Hematopoietic multipotent progenitor cell treated with erythropoietin and hydrocortisone succinate and interleukin-3 and kit ligand, for 6 days (in vitro differentiated cells): ENCODE data around the gene FANCC.

Source experiments
- DNase-seq: peaks from one replicate; pipeline ENCODE4 v3.0.0-alpha.2; 2015

Gene FANCC

DNA sequence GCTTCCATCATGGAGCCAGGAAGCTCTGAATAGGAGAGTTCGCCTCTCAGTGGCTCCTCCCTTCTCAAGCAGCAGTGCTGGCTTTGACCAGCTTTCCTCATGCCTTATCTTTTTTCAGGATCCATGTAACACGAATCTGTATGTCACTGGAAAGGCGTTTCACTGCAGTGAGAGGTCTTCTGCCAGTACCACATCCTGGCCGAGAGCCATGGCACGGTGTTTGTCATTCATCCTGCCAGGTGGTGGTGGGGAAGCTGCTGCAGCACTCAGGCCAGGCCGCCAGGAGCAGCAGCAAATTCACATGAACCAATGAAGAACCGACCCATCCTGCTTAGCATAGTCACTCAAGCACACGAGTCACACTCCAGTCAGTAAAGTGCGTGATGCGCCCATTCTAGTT is 179.0 kb downstream of the FANCC start:
- DNase-seq, result no peak

DNA sequence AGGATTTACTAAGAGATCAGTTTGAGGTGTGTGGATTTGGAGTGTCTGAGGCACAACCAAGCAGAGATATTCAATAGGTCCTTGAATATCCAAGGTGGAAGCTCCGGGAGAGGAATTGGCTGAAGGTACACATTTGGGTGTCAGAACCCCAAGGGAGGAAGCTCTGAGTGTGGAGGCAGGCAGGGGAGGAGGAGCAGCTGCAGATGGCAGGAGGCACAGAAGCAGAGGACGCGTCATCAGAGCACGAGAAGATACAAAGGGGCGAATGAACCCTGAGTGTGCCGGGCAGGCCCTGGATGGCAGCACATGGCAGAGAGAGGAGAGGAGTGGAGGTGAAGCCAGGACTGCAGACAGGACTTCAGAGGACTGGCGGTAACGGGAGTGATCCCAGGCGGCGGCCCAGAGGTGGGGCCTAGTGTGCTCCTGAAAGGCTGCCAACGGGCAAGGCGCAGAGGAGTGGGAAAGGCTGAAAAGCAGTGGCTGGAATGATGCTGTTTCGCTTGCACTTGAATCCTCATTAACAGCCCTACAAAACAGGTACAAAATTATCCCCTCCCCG is 179.8 kb downstream of the FANCC start:
- DNase-seq, result no peak

DNA sequence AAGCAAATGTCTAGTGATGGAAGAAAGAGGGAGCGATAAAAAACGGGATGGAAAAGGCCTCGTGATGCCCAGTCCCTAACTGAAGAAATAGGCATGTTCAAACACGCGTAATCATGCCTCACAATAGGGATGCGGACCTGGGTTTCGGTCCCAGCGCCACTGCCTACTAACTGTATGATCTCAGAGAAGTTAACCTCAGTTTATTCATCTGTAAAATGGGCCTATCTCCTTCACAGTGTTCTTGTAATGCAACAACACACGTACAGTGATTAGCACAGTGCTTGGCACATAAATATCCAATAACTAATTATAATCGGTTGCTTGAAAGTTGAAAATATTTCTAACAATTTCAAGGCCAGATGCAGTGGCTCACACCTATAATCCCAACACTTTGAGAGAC is 181.8 kb downstream of the FANCC start:
- DNase-seq, result no peak

DNA sequence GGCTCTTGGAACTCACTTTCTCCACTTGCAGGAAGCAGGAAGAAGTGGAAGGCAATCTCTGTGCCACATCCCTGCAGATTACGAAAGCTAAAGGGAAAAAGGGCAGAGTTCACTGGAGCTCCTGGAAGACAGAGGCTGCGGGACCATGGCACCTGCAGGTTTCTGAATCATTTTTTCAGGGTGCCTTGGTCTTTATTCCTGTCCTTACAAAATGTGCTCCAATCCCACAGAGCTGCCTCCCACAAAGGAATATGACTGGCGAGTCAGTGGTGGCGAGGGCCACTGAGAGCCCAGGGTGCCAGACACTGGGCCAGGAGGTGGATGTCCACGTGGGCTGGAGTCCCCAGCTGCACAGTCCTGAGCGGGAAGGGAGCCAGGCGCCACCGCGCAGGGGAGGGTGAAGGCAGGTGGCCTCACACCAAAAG is 183.0 kb downstream of the FANCC start:
- DNase-seq, result no peak

DNA sequence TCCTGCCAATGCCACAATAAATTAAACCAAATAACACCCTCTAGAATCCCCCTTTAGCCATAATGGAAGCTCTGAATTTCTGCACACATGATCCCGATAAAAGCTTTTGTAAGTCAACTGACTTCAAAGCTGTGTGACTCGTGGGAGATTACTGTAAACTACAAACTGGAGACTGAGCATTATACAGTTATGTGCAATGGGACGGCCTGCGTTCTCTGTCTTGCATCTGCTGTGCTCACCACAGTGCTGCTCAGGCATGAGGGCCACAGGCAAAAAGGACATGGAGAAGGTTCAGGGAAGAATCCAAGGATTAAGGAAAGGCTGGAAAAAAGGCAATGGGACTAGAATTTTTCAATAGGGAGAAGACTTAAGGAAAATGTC is 184.2 kb downstream of the FANCC start:
- DNase-seq, result no peak

DNA sequence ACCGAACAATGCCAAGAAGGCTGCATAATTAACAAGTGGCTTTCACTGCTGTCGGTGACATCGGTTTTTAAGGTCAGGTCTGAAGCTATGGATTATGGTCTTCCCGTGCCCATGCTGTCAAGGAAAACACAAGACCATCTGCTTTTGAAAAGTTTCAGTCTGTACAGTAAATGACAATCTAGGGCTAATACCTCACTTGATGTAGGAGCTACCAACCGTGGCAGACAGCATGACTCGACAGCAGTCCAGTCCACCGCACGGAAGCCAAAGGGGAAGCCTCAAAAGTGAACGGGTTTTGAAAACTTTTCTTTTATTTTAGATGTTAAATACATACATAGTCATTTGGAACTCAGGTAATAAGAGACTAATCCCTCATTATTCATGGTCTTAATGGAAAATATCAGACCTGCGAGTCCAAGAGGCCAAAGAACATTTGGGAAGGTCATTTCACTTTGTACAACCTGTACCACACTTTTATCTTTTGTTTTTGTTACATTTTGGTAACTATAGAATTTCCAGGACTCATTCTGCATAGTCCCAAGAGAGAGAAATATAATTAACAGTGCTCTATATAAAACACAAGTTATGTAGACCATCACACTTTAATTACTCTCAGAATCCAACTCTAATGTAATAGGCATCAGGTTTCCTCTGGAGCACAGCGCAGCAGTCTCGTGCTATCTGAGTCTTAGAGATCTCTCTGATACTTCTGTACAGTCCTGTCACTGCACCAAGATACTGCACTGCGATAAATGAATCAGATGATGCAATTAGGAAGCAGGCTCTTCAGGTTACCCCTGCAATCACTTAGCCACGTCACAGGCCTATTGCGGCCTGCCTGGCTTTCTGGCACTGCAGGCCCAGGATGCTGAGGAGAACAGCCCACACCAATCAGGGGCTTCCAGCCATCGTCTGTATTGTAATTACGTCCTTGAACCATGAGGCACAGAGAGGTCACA is 184.9 kb downstream of the FANCC start:
- peak; percentile 21 for DNase-seq

DNA sequence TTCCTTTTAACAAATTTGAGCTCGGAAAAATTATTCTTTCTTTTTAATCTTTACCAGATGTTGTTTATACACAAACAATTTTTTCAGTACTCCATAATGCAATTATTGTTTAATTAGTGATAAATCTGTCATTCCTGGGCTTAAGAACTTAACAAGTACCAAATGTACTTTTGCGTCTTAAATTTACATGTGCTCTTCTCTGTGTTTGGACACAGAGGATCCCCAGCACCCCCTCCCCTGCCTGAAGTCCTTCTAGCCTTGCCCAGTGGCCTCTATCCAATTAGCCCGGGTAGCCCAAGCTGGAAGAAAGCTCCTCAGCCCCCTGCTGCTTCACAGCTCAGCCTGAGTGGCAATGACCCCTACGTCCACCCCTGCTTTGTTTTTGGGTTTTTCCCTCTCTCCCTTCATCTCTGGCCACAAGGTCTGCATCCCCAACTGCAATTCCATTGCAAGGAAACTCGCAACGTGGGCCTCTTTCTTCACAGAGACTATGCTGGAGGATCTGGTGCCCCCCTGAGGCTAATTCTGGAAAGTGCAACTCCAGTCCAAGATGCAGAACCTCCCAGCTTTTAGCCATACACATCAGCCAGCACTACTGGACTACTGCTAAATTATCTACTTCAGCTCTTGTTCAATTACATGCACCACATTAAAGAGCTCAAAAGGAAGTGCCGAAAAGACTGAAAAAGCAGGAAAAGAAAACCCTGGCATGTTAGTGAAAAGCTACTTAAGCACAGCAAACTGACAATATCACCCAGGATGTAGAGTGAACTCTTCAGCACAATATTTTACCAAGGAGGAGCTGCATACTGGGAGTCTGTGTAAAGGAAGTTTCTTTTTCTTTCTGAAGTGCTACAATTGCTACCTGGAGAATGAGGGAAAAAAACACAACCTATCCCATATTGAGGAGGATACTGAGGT is 186.2 kb downstream of the FANCC start:
- peak; percentile 73 for DNase-seq

DNA sequence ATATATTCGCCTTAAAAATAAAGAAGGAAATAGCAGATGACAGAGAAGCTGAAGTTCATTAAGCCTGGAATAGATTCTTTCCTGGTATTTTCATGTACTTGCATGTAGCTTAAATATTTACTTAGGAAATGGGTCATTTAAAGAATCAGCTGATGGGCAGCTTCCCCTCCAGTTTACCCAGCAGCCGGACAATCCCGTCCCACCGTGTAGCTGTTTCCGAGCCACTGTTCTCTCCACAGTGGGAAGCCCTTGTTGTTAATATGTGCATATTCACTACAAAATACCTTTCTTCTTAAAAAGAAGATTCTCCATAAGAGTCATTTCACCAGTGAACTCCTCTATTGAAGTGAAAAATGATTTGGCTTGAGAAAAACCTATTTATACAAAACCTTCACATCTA is 187.0 kb downstream of the FANCC start:
- DNase-seq, result no peak

DNA sequence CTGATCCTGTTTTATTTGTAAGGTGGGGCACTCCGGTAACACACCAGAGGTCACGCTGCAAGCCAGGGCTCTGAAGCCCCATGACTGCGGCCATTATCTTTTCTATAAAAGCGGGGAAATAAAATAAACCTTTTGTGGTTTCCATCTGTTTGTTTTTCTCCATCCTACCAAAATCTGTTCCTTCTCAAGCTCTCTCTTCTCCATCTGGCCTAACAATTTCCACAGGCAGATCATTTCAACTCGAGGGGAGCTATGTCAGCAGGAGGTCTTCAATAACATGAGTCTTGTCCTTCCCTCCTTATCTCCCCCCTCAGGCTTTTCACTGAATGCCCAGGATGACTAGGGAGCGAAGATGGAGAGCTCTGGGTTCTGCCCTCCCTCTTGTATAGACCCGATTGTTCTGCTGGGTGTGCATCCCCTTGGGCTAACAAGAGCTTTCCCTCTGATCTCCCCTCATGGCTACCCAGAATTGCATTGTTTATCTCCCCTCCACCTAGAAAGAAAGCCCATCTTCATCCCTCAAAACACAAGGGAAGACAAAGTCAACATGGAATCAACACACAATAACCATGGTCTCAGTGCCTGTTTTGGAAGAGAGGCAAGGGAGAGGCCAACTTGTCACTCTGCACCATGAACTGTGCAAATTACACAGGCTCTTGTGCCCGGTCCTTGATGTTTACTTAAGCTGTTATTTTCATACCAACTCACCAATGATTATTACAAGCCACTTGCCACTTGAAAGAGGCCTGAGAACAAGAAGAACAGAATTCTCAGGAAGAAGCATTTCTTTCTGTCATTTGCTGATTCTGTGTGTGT is 187.8 kb downstream of the FANCC start:
- no peak for DNase-seq

DNA sequence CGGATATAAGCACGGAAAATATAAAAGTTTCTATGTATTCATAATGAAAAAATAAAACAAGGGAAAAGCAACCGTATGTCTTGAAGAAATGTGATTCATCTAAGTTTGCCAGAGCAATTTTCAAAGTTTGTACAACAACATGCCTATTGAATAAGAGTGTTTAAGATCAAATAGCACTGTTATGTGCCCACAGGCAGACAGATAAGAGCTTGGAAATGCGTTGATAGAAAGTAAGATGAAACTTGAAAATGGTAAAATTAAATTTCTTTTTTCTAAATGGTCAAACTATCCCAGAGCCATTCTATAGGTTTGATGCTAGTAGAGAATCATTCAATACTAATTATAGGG is 189.4 kb downstream of the FANCC start:
- DNase-seq, result no peak

DNA sequence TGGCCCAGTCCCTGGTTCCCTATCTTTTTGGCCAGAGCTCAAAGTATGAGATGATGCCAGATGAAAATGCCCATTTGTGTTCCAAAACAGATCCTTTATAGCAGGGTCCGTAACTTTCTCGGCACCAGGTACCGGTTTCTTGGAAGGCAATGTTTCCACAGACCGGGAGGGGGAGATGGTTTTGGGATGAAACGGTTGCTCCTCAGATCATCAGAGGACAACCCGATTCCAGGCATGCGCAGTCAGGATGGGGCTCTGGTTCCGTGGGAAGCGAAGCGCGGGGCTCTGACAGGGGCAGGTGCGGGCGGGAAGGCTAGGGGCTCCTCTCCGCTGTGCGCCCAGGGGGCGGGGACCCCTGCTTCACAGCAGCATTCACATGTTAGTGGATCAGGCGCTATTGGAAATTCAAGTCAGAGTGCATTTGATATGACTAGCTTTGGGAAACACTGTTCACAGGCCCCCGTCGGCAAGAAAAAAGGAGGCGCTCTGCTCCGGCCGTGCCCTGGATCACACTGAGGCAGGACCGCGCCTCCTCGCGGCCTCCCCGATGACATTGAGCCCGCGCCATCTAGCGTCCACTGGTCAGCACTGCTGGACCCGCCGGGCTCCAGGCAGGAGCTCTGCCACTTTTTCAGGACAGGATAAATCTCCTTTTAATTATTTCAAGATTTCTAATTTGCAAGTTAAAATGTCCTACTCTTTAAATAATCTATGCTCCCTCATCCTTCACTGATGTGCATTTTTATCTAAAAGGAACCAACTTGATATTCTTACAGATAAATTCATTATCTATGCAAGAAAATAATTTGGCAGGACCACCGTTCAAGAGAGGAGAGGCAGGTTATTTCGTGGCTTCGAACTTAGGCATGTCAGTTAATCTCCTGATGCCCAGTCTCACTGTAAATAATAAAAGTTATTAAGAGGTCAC is 190.0 kb downstream of the FANCC start:
- DNase-seq, result peak; percentile 88

DNA sequence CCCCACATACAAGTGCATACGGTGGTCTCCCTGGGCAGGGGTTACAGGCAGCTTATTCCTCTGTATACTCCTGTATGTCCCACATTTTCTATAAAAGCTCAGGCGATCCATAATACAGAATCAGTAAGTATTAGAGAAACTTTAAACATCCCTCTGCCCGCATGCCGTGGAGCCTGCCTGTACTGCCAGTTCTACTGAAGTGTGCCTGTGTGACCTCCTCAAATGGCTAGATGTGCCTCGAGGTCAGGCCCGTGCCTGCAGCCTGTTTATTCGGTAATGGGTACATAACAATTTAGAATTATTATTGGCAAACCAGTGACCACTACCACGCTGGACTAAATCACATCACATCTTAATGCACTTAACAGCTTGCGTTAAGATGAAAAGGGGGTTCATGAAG is 190.8 kb downstream of the FANCC start:
- no peak for DNase-seq

DNA sequence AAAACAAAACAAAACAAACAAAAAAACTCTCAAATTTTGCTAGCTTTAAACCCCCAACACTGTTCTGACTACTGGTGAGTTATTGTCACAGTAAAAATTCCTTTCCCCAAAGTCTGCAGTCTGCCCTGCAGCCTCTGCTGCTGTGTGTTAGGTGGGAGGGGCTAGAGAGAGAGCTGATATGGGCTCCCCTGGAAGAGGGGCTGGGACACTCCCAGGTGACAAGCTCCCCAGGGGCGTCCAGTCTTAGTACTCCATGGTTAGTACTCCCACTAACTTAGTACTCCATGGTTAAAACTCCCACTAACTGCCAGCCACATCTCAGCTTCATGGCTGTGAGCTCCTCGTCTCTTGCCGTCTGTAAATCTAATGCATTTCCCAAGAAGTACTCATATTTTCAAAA is 191.9 kb downstream of the FANCC start:
- DNase-seq, result no peak

DNA sequence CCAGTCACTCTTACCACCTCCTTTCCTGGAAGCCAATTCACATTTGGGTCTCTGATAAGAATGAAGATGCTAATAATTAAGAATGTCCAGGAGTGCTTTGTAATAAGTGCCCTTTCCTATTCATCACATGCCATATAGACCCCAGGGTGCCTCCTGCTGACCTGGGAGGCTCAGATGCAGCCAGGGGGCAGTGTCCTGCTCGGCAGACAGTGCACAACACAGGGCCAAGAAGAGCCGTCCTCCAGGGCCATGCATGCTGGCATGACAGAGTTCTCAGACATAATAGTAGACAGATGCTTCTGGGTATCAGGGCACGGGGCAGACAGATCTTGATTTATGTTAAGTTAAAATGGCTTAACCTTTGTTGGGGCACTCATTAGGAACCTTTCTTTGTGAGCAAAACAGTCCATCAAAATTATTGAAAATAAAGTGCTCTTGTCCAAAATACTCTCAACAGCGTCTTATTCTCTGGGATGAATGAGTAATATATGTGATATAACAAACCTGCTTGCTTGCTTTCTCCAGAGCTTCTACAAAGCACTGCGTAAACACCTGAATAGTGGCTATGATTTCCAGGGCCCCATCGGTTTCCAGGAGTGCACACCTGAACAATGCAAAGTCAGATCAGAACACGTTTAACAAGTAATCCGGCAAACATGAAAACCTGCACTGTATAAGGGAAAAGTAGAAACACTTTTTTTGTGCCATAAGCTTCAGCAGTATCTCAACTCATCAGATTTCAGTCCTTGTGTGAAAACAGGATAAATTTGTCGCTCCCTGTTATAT is 192.7 kb downstream of the FANCC start:
- no peak for DNase-seq

DNA sequence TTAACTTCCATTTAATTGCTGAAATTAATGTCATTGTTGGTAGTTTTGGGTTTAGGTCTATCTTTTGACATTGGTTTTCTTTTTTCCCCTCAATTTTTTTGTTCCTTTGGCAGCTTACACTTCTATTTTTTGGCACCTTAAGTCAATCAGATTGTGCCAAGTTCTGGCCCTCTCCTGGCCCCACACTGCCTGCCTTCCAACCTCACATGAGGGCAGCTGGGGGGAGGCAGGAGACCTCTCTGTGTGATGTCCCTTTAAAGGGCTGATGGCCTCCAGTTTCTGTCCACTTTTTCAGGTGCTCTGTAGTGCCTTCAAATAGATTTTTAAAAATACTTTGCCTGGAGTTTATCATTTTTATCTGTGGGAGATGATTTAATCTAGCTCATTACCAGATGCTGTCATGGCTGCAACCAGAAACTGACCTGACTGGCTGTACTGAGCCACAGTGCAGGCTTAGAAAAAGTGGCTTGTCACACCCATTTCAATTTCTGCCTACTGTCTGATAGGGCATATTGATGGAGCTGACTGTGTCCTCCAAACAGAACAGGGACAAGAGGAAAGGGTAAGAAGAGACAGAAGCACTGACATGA is 196.6 kb downstream of the FANCC start:
- DNase-seq, result no peak

DNA sequence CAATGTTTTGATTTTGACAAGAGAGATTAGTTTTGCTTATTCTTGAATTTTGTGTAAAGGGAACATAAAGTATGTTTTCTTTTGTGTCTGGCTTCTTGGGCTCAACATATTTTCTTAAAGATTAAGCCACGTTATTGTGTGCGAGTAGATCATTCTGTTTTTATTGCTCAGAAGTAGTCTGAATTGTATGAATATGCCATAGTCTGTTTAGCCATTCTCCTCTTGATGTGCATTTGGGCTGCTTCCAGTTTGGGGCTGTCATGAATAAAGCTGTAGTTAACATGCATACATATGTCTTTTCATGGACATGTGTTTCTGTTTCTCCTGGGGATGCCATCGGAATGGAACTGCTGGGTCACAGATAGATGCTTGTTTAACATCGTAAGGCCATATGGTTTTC is 198.9 kb downstream of the FANCC start:
- DNase-seq, result no peak

DNA sequence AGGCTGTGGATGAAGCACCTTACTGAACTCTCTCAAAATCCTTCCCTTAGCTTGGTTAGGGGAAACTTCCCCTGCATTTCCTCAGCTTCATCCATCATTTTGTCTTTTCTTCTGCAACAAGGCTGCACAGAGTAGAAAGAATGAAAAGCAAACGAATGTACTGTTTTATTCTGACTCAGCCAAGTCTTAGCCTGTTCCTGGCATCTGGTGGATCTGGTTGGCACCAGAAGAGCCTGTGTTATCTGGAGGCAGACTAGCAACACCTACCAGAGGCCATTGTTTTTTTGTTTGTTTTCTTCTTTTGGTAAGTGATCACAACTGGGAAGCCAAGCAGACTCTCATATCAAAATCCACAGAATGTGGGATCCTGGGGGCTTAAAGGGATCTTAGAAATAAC is 200.7 kb downstream of the FANCC start:
- no peak for DNase-seq

DNA sequence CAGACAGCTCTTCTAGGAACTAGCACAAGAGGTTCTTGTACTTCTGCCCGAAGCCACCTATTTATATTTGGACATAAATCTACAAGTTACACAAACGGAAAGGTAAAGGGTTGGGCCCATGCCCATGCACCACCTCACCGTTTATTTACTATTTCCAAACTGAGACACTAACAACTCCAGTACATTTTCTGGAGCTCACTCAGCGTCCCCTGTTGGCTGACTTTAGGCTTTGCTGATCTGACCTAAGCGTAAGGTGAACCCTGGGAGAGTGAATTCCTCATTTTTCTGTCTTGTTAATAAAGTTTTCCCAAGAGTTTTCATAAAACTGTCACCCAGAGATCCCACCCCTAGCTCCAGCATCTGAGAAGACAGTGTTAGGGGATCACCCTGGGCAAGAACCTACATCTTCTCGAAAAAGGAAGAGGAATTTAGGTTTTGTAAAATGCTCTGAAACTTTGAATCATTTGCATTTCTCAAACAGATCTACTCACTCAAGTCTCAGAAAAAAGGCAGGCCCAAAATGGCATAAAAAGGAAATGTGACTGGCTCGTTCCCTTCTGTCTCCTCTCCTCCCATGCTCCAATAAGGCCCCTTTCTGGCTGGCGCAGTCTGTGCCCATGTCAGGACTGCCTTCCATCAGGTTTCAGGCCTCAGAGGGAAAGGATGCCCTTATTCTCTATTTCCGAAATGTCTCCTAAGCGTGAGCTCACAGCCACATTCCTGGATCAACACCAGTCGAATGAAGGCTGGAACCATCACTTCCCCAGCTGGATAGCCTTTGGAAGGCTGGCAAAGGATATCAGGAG is 201.3 kb downstream of the FANCC start:
- no peak for DNase-seq

DNA sequence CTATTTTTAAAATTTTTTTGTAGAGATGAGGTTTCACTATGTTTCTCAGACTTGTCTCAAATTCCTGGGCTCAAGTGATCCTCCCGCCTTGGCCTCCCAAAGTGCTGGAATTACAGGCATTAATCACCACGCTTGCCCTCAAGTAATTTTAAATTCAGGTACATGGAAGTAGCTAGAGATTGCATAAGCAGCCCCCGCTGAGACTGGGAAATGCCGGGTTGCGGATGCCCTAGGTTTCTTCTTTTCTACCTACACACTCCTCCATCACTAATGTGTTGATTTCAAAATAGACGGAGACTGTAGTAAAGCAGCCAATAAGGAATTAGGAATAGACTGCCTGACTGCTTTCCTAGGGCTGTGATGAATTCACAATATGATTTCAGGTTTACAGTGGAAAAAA is 202.4 kb downstream of the FANCC start:
- no peak for DNase-seq
